Left renal pelvis (tissue), 4 donors: ENCODE results near the gene RTKN. TPM values are rescaled to one million over a fixed set of nuclear protein-coding genes. Genes with fewer than 3 reads are reported as not detected.
"Not testable (repeated sequence)": the region's sequence is repeated elsewhere in the genome, so short reads cannot be mapped to it uniquely, and the experiment has no call there.

Experiments
- DNase-seq, 4 donors: peaks; one replicate each; pipeline ENCODE4 v3.0.0-alpha.2; 2013; ENCODE audit warnings: low read depth in 4 of 4, low spot score in 3 of 4
- polyA plus RNA-seq, 4 donors: library from polyadenylated mRNA; unstranded; fragments of 120-200 nt; gene quantifications; one replicate each; pipeline ENCODE4 v1.2.1, GENCODE V29; 2013; ENCODE audit not compliant: insufficient read length in 4 of 4

Gene RTKN
- polyA plus RNA-seq, 4 donors: 36.1 to 85.3 (median 56.9) TPM

DNA sequence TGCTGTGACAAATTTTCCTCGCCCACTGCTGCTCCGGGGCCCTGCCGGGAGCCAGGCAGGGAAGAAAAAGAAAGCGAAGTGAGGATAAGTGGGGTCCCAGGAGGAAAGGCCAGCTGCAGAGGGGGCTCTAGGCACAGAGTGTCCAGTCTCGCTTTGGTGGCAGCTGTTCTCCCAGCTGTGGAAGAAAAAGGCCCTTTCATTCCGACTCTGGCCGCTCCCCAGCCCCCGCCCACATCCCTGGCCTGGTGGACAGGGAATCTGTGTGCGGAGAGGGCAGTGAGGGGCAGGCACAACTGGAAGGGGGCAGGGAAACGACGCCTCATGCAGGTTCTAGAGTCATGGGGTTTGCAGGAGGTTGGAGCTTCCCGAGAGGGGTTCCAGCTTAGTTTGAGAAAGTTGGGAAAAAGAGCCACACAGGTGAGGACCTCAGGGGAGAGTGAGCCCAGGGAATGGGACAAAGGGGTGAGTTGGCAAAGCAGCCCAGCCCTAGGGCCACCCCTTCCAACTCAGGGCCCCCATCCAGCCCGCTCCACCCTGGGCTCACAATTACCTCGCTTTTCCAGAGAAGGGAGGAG is 1.8 kb downstream of the RTKN start:
- no peak for DNase-seq

DNA sequence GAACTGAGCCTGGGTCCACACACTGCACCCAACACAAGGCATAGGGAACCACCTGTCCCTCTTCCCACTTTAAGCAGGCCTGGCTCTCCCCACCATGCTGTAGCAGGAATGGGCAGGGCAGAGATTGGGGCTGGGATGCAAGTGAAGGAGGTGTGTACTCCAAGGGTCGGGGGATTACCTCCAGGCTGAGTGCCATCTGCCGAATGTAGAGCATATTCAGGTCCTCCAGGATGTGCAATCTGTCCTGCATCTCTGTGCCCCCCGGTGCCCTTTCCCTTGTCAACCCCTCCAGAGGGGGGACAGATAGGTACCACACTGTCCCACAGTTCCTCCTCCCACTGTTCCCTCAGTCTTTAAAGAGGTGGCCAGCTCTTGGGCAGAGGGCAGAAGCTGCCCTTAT is 2.4 kb downstream of the RTKN start:
- no peak for DNase-seq

DNA sequence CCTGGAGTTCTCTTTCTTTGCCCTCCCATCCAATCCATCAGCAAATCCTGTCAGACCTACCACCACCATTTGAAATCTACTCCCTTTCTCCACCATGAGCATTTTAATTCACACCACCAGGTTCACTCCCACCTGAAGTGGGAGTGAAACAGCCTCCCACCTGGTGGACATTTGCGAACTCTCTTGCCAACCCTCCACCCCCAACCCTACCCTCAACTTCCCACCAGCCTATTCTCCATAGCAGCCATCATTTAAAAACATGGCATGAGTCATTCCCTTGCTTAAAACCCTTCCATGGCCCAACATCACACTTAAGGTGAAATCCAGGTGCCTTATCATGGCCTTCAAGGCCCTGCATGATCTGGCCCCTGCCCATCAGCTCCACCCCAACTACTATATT is 3.5 kb downstream of the RTKN start:
- DNase-seq: no peak

DNA sequence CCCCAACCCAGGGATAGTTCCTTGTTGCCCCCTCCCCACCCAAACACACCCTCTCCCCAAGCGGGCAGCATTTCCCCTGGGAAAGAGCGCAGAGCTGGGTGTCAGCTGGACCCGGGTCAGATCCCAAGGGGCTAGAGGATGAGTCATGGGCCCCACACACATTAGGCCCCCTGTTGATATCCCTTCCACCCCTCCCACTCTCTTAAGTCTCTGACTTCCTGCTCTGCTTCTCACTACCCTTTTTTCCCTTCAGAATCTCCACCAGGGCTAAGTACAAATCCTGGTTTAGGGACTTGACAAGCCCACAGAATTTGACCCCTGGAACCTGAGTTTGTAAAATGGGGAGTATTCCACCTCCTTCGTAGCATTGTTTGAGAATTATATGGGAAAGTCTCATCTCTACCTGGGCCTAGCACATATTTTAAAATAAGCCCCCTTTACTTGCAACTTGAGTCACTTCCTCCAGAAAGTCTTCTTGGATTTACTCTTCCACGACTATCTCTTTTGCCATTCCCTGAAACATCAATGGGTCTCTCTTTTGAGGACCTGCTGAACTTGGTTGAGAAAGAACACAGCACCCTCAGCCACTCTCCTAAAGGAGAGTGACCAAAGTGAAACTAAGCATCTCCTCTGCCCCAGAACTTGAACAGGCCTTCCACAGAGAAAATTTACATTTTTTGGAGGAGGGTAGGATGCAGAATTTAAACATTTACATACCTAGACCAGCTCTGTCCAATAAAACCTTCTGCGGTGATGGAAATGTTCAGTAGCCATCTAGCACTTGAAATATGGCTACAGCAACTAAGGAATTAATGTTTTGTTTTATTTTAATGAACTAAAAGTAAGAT is 4.7 kb downstream of the RTKN start:
- DNase-seq: no peak

DNA sequence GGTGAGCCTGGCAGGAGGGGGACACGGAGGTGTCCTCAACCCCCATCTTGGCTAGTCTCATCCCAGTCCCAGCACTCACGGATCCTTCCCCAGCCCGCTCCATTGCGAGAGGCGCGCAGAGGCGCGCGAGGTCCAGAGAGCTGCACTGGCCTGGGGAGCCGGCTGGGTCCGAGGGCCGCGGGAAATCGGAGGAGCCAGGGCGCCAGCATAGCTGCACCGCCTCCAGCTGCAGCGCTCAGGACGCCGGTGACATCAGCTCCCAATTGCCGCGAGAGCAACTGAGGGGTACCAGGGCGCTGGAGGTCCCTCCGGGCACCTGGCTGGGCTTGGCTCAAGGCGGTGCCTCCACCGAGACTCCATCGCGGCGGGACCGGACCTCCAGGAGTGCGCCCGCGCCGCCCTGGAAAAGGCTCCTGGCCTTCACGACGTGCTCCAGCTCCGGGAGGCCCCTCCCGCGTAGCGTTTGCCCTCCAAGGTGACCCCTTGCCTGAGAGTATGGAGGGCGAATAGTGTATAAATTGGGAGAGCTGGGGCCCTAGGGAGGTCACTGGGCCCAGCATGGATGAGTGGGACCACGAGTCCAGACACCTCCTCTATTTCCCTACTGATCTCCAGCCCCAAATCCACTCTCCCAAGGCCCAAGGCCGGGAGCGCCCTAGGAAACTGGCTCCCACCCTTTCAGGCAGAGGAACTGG is 5.5 kb downstream of the RTKN start:
- DNase-seq: no peak

DNA sequence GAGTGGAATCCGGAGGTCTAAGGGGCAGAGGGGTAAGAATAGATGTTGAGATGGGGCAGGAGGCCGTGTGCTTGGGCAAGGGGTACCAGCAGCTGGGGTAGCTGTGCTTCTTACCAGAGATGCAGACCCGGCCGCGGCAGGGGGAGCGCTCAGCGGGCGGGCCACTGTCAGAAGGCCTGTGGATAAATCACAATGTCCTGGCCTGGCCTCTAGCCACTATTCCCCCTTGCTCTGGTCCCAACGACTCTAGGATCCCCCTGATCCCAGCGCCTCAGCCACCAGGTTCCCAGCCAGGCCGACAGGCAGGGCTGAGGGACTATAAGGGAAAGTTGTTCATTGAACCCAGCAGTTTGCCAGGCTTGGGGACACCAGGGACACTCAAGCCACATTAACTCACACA is 11.2 kb downstream of the RTKN start:
- no peak for DNase-seq

DNA sequence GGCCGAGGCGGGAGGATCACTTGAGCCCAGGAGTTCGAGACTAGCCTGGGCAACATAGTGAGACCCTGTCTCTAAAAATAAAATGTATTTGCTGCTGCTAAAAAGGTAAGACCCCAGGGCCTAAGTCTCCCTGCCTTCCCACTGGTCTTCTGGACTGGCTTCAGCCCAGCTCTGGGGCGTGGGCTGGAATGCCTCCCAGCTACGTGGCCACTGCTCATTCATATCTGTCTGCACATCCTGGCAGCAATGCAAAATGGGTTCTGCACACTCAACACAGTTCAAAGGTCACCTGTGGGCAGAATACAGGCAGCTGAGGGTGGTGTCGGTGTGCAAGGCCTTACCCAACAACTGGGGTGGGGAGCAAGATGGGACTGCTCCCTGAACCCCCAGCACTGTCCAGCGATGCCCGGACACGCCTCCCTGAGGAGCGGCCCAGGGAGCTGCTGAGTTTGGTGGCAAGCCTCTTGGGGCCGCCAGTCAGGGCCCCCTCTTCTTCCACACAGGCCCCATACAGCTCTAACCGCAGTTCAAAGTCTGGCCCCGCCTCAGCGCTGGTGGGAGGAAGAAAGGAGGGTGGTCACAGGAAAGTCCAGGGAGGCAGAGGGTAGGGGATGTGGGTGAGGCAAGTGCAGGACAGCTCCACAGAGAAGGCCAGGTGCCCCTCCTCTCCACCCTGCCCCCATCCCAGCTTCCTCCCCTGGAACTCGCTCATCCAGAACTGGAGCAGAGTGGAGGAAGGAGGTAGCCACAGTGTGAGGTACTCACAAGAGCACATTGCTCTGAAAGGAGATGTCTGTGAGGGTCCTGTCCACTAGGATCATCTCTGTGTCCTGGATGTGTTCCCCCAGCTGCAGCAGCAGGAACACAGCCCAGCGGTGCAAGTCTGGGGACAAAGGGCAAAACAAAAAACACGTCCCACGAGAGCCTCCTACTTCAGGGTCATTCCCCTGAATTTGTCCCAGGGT is 12.0 kb downstream of the RTKN start:
- DNase-seq: no peak

DNA sequence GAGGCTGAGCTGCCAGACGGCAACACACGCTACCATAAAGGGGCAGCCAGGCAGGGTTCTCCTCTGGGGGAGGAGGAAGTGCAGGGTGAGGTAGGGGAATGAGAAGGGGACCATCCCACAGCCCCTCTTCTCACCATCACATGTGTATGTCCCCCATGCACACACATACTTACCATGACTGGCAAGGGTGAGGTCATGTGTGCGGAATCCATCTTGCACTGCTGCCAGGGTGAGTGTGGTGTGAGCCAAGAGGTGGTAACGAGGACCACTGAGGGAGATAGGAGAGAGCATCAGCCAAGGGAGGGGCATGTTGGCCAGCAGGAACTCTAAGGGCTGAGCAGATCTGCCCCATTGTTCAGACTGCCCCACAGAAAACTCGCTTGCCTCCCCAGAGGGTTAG is 13.1 kb downstream of the RTKN start:
- no peak for DNase-seq

DNA sequence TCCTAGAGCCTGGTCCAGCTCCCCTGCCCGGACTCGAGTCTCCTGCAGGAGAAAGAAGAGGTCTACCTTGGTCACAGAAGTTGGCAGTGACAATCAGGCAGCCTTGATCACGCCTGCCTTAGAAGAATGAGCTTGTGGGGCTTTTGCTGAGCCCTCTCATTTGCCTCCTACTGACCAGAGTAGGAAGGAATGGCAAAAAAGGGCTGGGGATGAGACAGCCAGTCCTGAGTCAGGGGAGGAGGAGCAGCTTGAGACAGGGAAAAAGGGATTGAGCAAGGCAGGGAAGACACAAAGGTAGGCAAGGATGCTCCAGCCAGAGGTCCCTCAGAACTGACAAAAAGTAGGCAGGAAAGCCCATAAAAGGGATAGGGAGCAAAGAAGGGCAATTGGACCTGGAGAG is 14.2 kb downstream of the RTKN start:
- DNase-seq: no peak

DNA sequence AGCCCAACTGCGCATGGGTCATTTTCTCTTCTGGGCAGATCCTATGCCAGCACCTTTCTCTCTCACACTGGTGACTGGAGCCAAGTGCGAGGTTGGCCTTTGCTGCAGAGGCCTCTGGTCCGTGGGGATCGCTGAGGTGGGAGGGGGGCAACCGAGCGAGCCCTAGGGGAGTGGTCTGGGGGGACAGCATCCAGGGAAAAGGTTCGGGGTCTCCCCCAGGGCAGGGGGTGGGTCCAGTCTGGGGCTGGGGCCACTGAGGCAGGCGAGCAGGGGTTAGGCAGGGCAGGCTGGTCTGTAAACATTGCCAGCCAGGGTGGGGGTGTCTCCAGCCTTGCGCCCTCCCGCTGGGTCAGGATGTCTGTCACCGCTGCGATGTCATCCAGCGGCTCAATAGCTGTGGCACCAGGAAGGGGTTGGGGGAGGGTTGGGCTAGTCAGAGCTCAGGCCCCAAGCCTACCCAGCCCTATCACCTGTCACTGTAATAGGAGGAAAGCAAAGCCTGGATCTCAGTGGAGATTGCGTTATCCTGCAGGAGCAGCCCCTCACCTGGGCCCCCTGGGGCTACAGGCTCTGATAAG is 15.5 kb downstream of the RTKN start:
- no peak for DNase-seq

DNA sequence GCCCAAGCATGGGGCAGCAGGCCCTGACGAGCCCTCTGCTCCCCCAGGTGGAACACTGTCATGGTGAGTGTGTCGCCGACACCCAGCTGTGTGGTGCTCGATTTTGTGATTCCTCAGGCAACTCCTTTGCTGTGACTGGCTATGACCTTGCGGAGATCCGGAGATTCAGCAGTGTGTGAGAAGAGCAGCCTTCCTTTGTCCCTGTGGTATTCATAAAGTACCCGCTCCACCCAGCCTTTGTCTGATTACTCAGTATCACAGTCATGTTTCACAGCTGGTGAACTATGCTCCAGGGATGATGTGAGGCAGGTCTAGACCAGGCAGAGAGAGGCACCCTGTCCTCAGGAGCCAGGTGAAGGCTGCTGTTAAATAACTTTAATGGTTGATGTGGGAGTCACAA is 16.2 kb downstream of the RTKN start:
- DNase-seq: no peak

DNA sequence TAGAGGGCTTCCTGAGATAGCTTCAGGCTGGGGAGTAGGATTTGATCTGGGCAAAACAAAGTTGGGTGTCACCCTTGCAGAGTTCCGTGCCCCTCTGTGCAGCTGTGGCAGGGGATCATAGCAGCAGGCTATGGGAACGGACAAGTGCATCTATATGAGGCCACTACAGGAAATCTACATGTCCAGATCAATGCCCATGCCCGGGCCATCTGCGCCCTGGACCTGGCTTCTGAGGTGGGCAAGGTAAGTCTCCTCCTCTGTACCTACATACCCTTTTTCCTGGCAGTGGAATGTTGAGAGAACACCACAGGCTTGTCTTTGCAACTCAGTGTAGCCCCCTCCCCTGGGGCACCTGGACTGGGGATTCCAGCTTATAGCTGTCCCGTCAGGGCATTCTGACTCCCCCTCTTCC is 16.7 kb downstream of the RTKN start:
- no peak for DNase-seq

DNA sequence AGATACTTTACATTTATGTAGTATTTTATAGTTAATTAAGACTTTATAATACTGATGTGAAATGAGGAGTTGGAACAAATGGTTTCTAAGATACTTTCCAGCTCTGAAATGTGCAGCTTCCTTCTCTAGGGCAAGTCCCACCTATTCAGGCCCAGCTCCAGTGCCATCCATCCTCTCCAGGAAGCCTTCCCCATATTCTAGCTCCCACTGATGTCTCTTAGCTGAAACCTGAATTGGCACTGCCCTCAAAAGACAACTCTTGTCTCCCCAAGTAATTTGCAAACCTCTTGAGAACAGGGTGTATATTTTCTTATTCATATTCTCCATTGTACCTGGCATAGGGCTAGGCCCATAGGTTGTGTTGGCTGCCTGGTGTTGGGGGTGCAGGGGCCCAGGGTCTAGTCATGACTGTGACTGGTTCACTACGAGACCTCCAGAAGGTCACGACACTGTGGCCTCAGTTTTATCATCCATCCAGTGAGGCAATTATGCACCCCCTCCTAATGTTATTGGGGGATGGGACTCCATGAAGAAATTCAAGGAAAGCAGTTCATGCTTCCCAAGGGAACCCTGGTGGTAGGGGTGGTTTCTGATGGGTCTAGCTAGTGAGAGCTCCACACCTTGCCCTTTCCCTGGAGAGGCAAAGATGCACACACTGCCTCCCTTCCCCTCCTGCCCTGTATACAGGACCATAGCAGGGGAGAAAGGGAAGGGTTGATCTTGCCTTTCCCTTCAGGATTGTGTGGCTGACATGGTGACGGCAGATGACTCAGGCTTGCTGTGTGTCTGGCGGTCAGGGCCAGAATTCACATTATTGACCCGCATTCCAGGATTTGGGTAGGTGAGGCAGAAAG is 17.4 kb downstream of the RTKN start:
- DNase-seq: no peak

DNA sequence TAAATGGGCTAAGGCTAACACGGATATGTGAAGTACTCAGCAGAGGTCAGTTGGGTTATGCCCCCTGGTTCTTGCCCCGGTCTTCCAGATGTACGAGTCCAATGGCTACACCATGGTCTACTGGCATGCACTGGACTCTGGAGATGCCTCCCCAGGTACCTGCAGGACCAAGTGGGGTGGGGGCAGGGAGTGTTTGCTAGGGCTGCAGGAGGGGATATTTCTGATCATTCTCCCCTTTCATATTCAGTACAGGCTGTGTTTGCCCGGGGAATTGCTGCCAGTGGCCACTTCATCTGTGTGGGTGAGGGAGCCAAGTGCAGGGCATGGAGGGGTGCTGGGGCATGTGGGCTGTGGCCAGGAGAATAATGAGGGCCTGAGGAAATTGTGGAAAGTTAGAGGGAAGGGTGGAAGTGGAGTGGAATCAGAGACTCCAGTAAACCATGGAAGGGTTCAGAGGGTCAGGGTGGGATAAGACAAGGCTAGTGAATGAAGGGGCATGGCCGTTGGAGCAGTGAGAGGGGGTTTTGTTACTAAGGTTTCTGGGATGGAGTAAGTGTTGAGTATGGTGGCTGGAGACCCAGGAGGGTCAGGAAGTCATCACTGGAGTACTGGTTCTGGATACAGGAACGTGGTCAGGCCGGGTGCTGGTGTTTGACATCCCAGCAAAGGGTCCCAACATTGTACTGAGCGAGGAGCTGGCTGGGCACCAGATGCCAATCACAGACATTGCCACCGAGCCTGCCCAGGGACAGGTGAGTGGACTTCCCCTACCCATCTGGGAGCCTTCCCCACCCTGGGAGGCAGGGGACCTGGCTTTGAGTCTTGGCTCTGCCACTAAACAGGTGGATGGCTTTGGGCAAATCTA is 18.3 kb downstream of the RTKN start:
- DNase-seq: no peak

DNA sequence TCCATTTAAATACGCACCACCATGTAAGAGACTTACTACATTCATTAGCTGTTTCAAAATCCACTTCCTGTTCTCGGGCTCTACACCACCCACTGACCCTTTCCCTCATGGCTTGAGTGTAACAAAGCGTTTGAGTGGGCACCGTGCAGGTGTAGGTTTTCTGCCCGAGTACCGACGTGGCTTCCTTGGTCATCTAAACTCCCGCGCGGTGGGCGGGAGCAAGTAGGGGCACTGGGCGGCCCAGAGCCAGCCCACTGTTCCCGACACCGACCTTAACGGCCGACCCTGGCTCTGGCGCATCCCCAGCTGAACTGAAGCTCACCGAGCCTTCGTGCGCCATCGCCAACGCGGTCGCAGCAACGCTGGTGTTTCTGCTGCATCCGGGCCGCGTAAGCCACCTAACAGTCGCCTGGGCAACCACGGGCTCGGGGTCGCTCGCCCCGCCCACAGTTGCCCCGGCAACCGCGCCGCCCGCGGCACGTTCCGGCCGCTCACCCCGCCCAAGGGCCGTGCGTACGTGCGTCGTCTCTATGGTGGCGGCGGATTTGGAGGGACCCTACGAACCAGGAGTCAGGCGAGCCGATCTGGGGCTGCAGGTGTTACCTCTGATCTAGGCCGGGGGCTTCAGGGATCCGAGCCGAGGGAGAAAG is 20.4 kb downstream of the RTKN start, which contains the start of the genes C2orf81 and WDR54:
C2orf81 (minus strand) TSS at position 399 of the 650 bp plus-strand sequence; CDS start at position 340, 59 bp downstream.
WDR54 (plus strand) TSS at position 510 of the 650 bp plus-strand sequence. CDS start 424 bp downstream, outside the sequence.
- peak in 1 of 4 donors; percentile 75 for DNase-seq

DNA sequence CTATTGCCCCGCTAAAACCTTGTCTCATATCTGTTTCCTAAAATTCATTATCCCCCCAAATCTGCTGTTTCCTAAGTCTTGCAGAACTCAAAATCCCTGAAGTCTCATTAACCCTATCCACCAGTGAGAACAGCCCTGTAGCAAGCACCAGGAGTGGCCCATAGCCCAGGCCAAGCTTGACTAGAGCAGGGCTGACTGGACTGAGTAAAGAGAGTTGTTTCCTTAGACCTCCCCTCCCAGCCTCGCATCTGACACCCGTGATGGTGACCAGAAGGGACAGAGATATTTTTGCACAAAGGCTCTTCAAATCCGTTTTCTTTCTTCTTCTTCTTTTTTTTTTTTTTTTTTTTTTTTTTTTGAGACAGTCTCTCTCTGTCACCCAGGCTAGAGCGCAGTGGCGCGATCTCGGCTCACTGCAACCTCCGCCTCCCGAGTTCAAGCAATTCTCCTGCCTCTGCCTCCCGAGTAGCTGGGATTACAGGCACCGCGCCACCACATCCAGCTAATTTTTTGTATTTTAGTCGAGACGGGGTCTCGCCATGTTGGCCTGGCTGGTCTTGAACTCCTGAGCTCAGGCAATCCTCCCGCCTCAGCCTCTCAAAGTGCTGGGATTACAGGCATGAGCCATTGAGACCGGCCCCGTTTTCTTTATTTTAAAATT is 21.2 kb downstream of the RTKN start:
- not testable (repeated sequence) for DNase-seq

DNA sequence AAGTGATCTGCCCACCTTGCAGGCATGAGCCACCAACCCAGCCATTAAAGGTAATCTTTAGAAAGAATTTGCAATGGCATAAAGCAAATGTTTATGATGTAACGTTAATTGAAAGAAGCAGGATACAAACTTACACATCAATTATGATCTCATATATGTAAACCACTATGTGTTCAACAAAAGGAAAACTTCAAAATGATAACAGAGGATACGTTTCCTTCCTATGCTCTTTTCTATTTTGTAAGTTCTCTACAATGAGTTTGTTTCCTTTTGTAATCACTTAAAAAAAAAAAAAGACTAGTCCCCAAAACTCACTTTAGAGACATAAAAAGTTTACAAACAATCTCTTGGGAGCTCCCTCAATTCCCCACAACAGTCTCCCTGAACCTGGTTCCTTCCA is 21.7 kb downstream of the RTKN start:
- no peak for DNase-seq
